ENCODE results near the gene ADAD2. TPM values are rescaled to one million over a fixed set of nuclear protein-coding genes. Genes with fewer than 3 reads are reported as not detected.

ADAD2 gene
- total RNA-seq, 1 donor = under 0.01 TPM

DNA sequence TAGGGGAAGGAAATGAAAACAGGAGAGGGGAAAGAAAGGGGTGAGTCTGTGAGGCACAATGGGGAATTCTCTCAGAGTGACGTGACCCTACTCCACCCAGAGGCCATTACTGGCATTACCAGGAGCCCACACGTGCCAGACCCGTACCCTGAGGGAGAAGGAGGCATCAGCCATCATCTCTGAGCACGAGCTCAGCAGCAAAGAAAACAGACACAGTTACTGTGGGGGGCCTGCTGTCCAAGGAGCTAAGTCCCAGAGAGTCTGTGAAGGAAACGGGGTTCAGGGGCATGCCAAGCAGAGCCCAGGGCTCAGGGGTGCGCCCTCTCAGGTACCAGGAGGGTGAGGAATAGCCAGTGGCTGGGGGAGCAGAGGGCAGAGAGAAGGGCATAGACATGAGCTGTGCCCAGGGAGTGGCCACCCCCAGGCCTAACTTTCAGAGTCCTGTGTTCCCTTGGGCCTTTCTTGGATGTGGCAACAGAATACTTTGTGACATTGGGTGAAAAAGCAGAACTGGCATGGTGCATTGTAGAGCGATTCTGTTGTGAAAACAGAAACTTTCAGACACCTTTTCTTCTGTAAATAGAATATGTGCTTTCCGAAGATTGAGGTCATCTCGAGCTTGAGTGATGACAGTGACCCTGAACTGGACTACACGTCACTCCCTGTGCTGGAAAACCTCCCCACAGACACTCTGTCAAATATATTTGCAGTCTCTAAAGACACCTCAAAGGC is 15.4 kb upstream of the ADAD2 start:
- peak overlapping the region; percentile 6 for H3K4me2 ChIP-seq (ENCODE audit: insufficient read depth, low read length)
- no peaks in the 10 kb centered on the region for H3K79me2 ChIP-seq (ENCODE audit: insufficient read depth, low read length)
- H3K36me3 ChIP-seq (ENCODE audit: insufficient read depth, low read length) = peaks cover 5% of the 10 kb centered on the region
- H3K9me3 ChIP-seq (ENCODE audit: low read depth, low read length) = no peaks in the 10 kb centered on the region
- peak; percentile 89 for TF ChIP-seq CTCF (IDR thresholded peaks at IDR 0.05; ENCODE audit: extremely low read depth, low read depth, low read length)
- H3K27me3 ChIP-seq (ENCODE audit: insufficient read depth, low read length) = no peaks in the 10 kb centered on the region
- no peak overlapping the region for H3K4me3 ChIP-seq (ENCODE audit: insufficient read depth, low read length)
- peak; percentile 93 for DNase-seq (ENCODE audit: insufficient read length, low spot score, missing footprints)
- H2AFZ ChIP-seq (ENCODE audit: low read length) = no peak overlapping the region
- H3K27ac ChIP-seq (ENCODE audit: low read depth, low read length) = no peak overlapping the region
- peaks cover 9% of the 10 kb centered on the region for H4K20me1 ChIP-seq (ENCODE audit: insufficient read depth, low read length)
- peaks cover 23% of the 10 kb centered on the region for H3K4me1 ChIP-seq (ENCODE audit: insufficient read depth, low read length)

- Histone ChIP-seq H3K27ac (ENCODE audit: low read depth, low read length) (peak overlapping the region; percentile 48), H3K4me3 (ENCODE audit: insufficient read depth, low read length) (no peak overlapping the region), H3K4me1 (ENCODE audit: insufficient read depth, low read length) (peaks cover 23% of the 10 kb centered on the region), H4K20me1 (ENCODE audit: insufficient read depth, low read length) (peaks cover 9% of the 10 kb centered on the region), H3K9me3 (ENCODE audit: low read depth, low read length) (no peaks in the 10 kb centered on the region), H3K27me3 (ENCODE audit: insufficient read depth, low read length) (no peaks in the 10 kb centered on the region), H2AFZ (ENCODE audit: low read length) (no peak overlapping the region), H3K4me2 (ENCODE audit: insufficient read depth, low read length) (peak overlapping the region; percentile 45), H3K36me3 (ENCODE audit: insufficient read depth, low read length) (peaks cover 12% of the 10 kb centered on the region), H3K79me2 (ENCODE audit: insufficient read depth, low read length) (no peaks in the 10 kb centered on the region)
- DNase-seq (ENCODE audit: insufficient read length, low spot score, missing footprints) = peak; percentile 49
- no peak for TF ChIP-seq CTCF (IDR thresholded peaks at IDR 0.05; ENCODE audit: extremely low read depth, low read depth, low read length)
These were observed 14.5 kb upstream of the ADAD2 start for GRCh38 chr16:84176192-84177053.

DNA sequence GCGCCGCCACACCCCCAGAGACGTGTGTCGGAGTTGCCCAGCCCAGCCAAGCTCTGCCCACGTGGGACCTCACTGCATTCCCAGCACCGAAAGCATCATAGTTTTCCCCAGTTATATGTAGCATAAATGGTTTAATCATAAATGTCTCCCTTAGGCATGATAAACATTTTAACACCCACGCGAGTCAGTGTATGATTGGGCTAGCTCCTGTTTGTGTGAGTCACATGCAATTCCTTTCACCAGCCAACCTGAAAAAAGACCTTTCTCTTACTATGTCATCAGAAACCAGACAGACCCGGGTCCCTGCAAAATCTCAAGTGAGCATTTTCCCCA is 13.2 kb upstream of the ADAD2 start:
- TF ChIP-seq CTCF (IDR thresholded peaks at IDR 0.05; ENCODE audit: extremely low read depth, low read depth, low read length) = no peak
- H3K4me2 ChIP-seq (ENCODE audit: insufficient read depth, low read length) = peak overlapping the region; percentile 45

More for the DNA sequence above, 13.2 kb upstream of the ADAD2 start:
- DNase-seq (ENCODE audit: insufficient read length, low spot score, missing footprints) = peak; percentile 94
- Histone ChIP-seq H3K9me3 (ENCODE audit: low read depth, low read length) (no peaks in the 10 kb centered on the region), H4K20me1 (ENCODE audit: insufficient read depth, low read length) (peaks cover 9% of the 10 kb centered on the region), H3K79me2 (ENCODE audit: insufficient read depth, low read length) (no peaks in the 10 kb centered on the region), H3K36me3 (ENCODE audit: insufficient read depth, low read length) (peaks cover 23% of the 10 kb centered on the region), H3K4me3 (ENCODE audit: insufficient read depth, low read length) (no peak overlapping the region), H2AFZ (ENCODE audit: low read length) (no peak overlapping the region), H3K4me1 (ENCODE audit: insufficient read depth, low read length) (peaks cover 23% of the 10 kb centered on the region), H3K27ac (ENCODE audit: low read depth, low read length) (peak overlapping the region; percentile 25), H3K27me3 (ENCODE audit: insufficient read depth, low read length) (no peaks in the 10 kb centered on the region)

Measured in osteoblast (primary cell).